NCI-H82 treated with DMSO at 0.1 percent for 48 hours (cell line): ENCODE results near the gene AHRR.
"Not testable (repeated sequence)": the region's sequence is repeated elsewhere in the genome, so short reads cannot be mapped to it uniquely, and the experiment has no call there.

Experiments used
- DNase-seq: peaks from one replicate; lab custom pipeline; 2025; ENCODE audit not compliant: unreplicated experiment; lab: John Stamatoyannopoulos, UW

Gene AHRR

GRCh38 chr5:407051-407450 lies 85.5 kb downstream of the AHRR start:
- DNase-seq, result no peak

GRCh38 chr5:407801-408268 lies 86.3 kb downstream of the AHRR start:
- DNase-seq, result no peak

- no peak for DNase-seq
Observed at GRCh38 chr5:410911-411517, 89.5 kb downstream of the AHRR start.

GRCh38 chr5:411728-412127 lies 90.2 kb downstream of the AHRR start:
- no peak for DNase-seq

- not testable (repeated sequence) for DNase-seq
Observed at GRCh38 chr5:414991-415927, 93.7 kb downstream of the AHRR start.

GRCh38 chr5:415928-416635 lies 94.6 kb downstream of the AHRR start:
- no peak for DNase-seq

GRCh38 chr5:416636-416960 lies 95.1 kb downstream of the AHRR start:
- DNase-seq, result no peak

GRCh38 chr5:417301-418161 lies 96.0 kb downstream of the AHRR start:
- no peak for DNase-seq

GRCh38 chr5:418162-419121 lies 96.9 kb downstream of the AHRR start:
- no peak for DNase-seq

- DNase-seq, result no peak
Observed at GRCh38 chr5:419970-420369, 98.5 kb downstream of the AHRR start.

- no peak for DNase-seq
Observed at GRCh38 chr5:420632-421286, 99.2 kb downstream of the AHRR start.

- DNase-seq, result no peak
Observed at GRCh38 chr5:421287-421880, 99.9 kb downstream of the AHRR start.

- DNase-seq, result no peak
Observed at GRCh38 chr5:421901-422300, 100.4 kb downstream of the AHRR start.

GRCh38 chr5:422323-423232 lies 101.1 kb downstream of the AHRR start:
- DNase-seq, result no peak

- DNase-seq, result no peak
Observed at GRCh38 chr5:423233-423565, 101.7 kb downstream of the AHRR start.

GRCh38 chr5:423626-424261 lies 102.2 kb downstream of the AHRR start:
- no peak for DNase-seq

GRCh38 chr5:424301-425110 lies 103.0 kb downstream of the AHRR start:
- DNase-seq, result no peak
